ES-I3 (cell line): ENCODE measurements around the gene HEATR5A.
"Not testable (repeated sequence)": the region's sequence is repeated elsewhere in the genome, so short reads cannot be mapped to it uniquely, and the experiment has no call there.

ENCODE experiments used
- H3K36me3 ChIP-seq: 2 replicates; pipeline ENCODE4 v1.6.1; 2013; ENCODE audit warnings: mild to moderate bottlenecking, low read length, control low read depth, moderate library complexity; ENCODE audit not compliant: insufficient read depth
- H3K4me1 ChIP-seq: 2 replicates; pipeline ENCODE4 v1.6.1; 2013; ENCODE audit warnings: mild to moderate bottlenecking, control low read depth, low read length; ENCODE audit not compliant: insufficient read depth
- H3K9ac ChIP-seq: 2 replicates; pipeline ENCODE4 v1.6.1; 2013; ENCODE audit warnings: low read depth, mild to moderate bottlenecking, low read length, moderate library complexity
- H3K9me3 ChIP-seq: 2 replicates; pipeline ENCODE4 v1.6.1; 2013; ENCODE audit warnings: mild to moderate bottlenecking, low read length, moderate library complexity; ENCODE audit not compliant: control insufficient read depth, insufficient read depth

The HEATR5A gene

GRCh38 chr14:31251028-31251958 lies 169.1 kb downstream of the HEATR5A start:
- Histone ChIP-seq H3K4me1 (no peaks in the 10 kb centered on the region), H3K9me3 (no peaks in the 10 kb centered on the region), H3K36me3 (no peaks in the 10 kb centered on the region), H3K9ac (no peak overlapping the region)

- peaks cover 7% of the 10 kb centered on the region for H3K4me1 ChIP-seq
- no peaks in the 10 kb centered on the region for H3K36me3 ChIP-seq
- no peaks in the 10 kb centered on the region for H3K9me3 ChIP-seq
- H3K9ac ChIP-seq = peak overlapping the region; percentile 20; the same call in 1 of the 2 replicates
Observed at GRCh38 chr14:31244626-31245025, 175.7 kb downstream of the HEATR5A start.

- Histone ChIP-seq H3K9me3 (no peaks in the 10 kb centered on the region), H3K9ac (peak overlapping the region; percentile 20; the same call in 1 of the 2 replicates), H3K36me3 (no peaks in the 10 kb centered on the region), H3K4me1 (peaks cover 7% of the 10 kb centered on the region)
Observed at GRCh38 chr14:31243860-31244259, 176.5 kb downstream of the HEATR5A start.

- not testable (repeated sequence) for H3K36me3 ChIP-seq, H3K9me3 ChIP-seq, H3K4me1 ChIP-seq, H3K9ac ChIP-seq
Observed at GRCh38 chr14:31242161-31242940, 178.0 kb downstream of the HEATR5A start.
